Measurements from ENCODE around the gene GABRA4.

GABRA4 gene

DNA sequence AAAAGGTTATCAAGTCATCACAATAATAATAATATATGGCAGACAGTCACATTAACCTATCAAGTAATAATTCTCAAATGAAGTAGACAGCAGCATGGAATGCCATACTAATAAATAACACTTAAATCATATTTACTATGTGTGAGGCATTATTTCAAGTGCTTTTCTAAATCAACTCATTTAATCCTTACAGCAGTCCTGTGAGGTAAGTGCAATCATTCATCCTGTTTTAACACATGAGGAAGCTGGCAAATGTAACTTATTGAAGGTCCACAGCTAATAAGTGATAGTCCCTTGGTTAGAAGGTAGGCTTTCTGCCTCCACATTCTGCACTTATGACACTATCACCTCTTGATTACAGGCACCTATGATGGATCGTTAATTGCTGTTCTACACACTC lies 24.5 kb downstream of the GABRA4 start:
- H3K4me3 ChIP-seq (ENCODE audit: low read depth, low read length) = no peak overlapping the region
- H3K4me1 ChIP-seq (ENCODE audit: control insufficient read depth, insufficient read depth, low read length) = no peaks in the 10 kb centered on the region
- CTCF ChIA-PET = interaction anchor here (0.6 kb wide), 1 partner anchor 245 kb away, joined by 6 read pairs; no protein-coding TSS in a partner anchor
- H3K36me3 ChIP-seq (ENCODE audit: control insufficient read depth in 2 of 2, insufficient read depth in 1 of 2, low read length in 2 of 2) = no peaks in the 10 kb centered on the region
- POLR2A ChIA-PET = no interaction called here
- H3K9me3 ChIP-seq (ENCODE audit: control insufficient read depth, insufficient read depth, low read depth, low read length) = no peaks in the 10 kb centered on the region
- H3K27ac ChIP-seq (ENCODE audit: extremely low read depth, low read depth, low read length) = no peak overlapping the region
- TF ChIP-seq, protein P1, sequence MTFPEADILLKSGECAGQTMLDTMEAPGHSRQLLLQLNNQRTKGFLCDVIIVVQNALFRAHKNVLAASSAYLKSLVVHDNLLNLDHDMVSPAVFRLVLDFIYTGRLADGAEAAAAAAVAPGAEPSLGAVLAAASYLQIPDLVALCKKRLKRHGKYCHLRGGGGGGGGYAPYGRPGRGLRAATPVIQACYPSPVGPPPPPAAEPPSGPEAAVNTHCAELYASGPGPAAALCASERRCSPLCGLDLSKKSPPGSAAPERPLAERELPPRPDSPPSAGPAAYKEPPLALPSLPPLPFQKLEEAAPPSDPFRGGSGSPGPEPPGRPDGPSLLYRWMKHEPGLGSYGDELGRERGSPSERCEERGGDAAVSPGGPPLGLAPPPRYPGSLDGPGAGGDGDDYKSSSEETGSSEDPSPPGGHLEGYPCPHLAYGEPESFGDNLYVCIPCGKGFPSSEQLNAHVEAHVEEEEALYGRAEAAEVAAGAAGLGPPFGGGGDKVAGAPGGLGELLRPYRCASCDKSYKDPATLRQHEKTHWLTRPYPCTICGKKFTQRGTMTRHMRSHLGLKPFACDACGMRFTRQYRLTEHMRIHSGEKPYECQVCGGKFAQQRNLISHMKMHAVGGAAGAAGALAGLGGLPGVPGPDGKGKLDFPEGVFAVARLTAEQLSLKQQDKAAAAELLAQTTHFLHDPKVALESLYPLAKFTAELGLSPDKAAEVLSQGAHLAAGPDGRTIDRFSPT (tag by site-specific recombination; IDR thresholded peaks at IDR 0.05) = no peak
- TF ChIP-seq ZFHX2 (tag by site-specific recombination; conservative IDR thresholded peaks at IDR 0.05) = no peak
- TF ChIP-seq, protein P2, sequence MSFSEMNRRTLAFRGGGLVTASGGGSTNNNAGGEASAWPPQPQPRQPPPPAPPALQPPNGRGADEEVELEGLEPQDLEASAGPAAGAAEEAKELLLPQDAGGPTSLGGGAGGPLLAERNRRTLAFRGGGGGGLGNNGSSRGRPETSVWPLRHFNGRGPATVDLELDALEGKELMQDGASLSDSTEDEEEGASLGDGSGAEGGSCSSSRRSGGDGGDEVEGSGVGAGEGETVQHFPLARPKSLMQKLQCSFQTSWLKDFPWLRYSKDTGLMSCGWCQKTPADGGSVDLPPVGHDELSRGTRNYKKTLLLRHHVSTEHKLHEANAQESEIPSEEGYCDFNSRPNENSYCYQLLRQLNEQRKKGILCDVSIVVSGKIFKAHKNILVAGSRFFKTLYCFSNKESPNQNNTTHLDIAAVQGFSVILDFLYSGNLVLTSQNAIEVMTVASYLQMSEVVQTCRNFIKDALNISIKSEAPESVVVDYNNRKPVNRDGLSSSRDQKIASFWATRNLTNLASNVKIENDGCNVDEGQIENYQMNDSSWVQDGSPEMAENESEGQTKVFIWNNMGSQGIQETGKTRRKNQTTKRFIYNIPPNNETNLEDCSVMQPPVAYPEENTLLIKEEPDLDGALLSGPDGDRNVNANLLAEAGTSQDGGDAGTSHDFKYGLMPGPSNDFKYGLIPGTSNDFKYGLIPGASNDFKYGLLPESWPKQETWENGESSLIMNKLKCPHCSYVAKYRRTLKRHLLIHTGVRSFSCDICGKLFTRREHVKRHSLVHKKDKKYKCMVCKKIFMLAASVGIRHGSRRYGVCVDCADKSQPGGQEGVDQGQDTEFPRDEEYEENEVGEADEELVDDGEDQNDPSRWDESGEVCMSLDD (tag by site-specific recombination; IDR thresholded peaks at IDR 0.05) = no peak

DNA sequence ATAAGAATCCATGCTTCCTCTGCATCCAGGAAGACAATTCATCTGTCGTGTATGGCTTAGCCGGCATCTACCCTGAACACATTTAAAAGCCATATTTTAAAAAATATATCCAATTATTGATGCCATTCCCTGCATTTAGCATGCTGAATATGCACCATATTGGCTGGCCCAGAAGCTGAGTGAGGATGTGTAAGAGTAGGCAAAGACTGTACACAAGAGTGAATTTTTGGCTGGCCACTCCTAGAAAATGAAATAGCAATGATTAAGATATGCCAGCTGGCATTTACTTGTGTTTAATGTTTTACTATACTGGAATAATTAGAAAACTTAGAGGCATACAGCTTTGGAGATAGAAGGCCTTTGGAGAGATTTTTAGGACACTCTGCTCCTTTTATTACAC lies 25.8 kb downstream of the GABRA4 start:
- POLR2A ChIA-PET = no interaction called here
- Histone ChIP-seq H3K9me3 (ENCODE audit: control insufficient read depth, insufficient read depth, low read depth, low read length) (no peaks in the 10 kb centered on the region), H3K4me3 (ENCODE audit: low read depth, low read length) (no peak overlapping the region), H3K27ac (ENCODE audit: extremely low read depth, low read depth, low read length) (no peak overlapping the region), H3K36me3 (ENCODE audit: control insufficient read depth in 2 of 2, insufficient read depth in 1 of 2, low read length in 2 of 2) (no peaks in the 10 kb centered on the region), H3K4me1 (ENCODE audit: control insufficient read depth, insufficient read depth, low read length) (no peaks in the 10 kb centered on the region)
- CTCF ChIA-PET = no interaction called here
- TF ChIP-seq, protein P3, sequence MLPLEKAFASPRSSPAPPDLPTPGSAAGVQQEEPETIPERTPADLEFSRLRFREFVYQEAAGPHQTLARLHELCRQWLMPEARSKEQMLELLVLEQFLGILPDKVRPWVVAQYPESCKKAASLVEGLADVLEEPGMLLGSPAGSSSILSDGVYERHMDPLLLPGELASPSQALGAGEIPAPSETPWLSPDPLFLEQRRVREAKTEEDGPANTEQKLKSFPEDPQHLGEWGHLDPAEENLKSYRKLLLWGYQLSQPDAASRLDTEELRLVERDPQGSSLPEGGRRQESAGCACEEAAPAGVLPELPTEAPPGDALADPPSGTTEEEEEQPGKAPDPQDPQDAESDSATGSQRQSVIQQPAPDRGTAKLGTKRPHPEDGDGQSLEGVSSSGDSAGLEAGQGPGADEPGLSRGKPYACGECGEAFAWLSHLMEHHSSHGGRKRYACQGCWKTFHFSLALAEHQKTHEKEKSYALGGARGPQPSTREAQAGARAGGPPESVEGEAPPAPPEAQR (tag by site-specific recombination; IDR thresholded peaks at IDR 0.05) = no peak
- TF ChIP-seq, protein P4, sequence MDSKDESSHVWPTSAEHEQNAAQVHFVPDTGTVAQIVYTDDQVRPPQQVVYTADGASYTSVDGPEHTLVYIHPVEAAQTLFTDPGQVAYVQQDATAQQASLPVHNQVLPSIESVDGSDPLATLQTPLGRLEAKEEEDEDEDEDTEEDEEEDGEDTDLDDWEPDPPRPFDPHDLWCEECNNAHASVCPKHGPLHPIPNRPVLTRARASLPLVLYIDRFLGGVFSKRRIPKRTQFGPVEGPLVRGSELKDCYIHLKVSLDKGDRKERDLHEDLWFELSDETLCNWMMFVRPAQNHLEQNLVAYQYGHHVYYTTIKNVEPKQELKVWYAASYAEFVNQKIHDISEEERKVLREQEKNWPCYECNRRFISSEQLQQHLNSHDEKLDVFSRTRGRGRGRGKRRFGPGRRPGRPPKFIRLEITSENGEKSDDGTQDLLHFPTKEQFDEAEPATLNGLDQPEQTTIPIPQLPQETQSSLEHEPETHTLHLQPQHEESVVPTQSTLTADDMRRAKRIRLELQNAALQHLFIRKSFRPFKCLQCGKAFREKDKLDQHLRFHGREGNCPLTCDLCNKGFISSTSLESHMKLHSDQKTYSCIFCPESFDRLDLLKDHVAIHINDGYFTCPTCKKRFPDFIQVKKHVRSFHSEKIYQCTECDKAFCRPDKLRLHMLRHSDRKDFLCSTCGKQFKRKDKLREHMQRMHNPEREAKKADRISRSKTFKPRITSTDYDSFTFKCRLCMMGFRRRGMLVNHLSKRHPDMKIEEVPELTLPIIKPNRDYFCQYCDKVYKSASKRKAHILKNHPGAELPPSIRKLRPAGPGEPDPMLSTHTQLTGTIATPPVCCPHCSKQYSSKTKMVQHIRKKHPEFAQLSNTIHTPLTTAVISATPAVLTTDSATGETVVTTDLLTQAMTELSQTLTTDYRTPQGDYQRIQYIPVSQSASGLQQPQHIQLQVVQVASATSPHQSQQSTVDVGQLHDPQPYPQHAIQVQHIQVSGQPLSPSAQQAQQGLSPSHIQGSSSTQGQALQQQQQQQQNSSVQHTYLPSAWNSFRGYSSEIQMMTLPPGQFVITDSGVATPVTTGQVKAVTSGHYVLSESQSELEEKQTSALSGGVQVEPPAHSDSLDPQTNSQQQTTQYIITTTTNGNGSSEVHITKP (tag by site-specific recombination; IDR thresholded peaks at IDR 0.05) = no peak
- no peak for TF ChIP-seq HOXC10 (CRISPR knock-in tag; IDR thresholded peaks at IDR 0.05)
- no peak for TF ChIP-seq ZNF112 (tag by site-specific recombination; IDR thresholded peaks at IDR 0.05)
- no peak for TF ChIP-seq MZF1 (tag by site-specific recombination; IDR thresholded peaks at IDR 0.05; ENCODE audit: borderline replicate concordance)
- TF ChIP-seq ZNF114 (tag by site-specific recombination; IDR thresholded peaks at IDR 0.05) = no peak
- TF ChIP-seq, protein P5, sequence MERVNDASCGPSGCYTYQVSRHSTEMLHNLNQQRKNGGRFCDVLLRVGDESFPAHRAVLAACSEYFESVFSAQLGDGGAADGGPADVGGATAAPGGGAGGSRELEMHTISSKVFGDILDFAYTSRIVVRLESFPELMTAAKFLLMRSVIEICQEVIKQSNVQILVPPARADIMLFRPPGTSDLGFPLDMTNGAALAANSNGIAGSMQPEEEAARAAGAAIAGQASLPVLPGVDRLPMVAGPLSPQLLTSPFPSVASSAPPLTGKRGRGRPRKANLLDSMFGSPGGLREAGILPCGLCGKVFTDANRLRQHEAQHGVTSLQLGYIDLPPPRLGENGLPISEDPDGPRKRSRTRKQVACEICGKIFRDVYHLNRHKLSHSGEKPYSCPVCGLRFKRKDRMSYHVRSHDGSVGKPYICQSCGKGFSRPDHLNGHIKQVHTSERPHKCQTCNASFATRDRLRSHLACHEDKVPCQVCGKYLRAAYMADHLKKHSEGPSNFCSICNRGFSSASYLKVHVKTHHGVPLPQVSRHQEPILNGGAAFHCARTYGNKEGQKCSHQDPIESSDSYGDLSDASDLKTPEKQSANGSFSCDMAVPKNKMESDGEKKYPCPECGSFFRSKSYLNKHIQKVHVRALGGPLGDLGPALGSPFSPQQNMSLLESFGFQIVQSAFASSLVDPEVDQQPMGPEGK (tag by site-specific recombination; IDR thresholded peaks at IDR 0.05) = no peak
- no peak for TF ChIP-seq ZNF707 (tag by site-specific recombination; IDR thresholded peaks at IDR 0.05)
- TF ChIP-seq ZNF19 (tag by site-specific recombination; IDR thresholded peaks at IDR 0.05; ENCODE audit: low read depth) = no peak
- TF ChIP-seq ZNF391 (tag by site-specific recombination; IDR thresholded peaks at IDR 0.05; ENCODE audit: borderline replicate concordance, low read depth) = no peak
- no peak for TF ChIP-seq ZNF48 (tag by site-specific recombination; IDR thresholded peaks at IDR 0.05)
- no peak for TF ChIP-seq ZNF473 (tag by site-specific recombination; IDR thresholded peaks at IDR 0.05)
- TF ChIP-seq ZNF837 (tag by site-specific recombination; IDR thresholded peaks at IDR 0.05) = no peak
- TF ChIP-seq ZNF175 (tag by site-specific recombination; IDR thresholded peaks at IDR 0.05) = no peak
